GM20431 (cell line): ENCODE data around the gene RELL2.

Experiments used
- in situ Hi-C: fragments of 300-500 bp; cut with MseI, MboI; formaldehyde crosslinking; loops from one replicate; pipeline ENCODE4 v1.15.0; 2020; ENCODE audit warnings: low sequenced_read_pairs; ENCODE audit not compliant: unreplicated experiment

The RELL2 gene

DNA sequence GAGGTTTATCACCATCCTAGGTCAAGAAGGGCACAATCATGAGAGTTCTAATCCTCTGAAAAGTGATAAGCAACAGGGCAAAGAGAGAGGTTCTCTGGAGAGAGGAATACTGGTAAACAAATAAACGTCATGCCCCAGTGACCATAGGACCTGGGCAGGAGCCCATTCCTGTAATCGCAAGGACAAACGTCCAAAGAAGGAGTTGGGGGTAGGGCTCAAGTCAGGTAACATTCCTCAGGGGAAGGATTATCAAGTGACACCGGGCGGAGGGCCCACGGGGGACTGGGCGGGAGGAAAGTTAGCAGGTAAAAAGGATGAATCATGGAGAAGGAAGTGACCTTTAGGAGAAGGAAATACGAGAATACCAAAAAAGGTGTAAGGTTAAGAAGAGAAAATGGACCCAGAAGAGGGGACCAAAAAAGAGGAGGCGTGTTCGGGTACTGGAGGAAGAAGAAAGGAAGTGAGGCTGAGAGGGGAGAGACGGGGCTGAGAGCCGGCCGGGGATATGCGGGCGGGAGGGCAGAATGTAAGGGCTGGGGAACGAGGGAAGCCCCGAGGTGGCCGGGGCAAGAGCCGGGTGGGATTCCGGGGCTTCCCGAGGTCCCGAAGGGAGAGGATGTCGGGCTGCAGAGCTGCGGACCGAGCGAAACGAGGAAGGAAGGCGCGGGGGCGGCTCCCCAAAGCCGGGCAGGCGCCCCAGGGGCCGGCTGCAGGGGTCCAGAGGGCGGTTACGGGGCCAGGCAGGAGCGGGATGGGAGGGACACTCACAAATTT, 18.6 kb upstream of the RELL2 start:
- in situ Hi-C loops, result no loop called here

- in situ Hi-C loops, result no loop called here
These were observed 17.8 kb upstream of the RELL2 start, which contains the start of gene DIAPH1 for GRCh38 chr5:141618804-141619554. DIAPH1 (minus strand) TSS chr5:141619000; CDS start chr5:141618914, 86 bp downstream.

DNA sequence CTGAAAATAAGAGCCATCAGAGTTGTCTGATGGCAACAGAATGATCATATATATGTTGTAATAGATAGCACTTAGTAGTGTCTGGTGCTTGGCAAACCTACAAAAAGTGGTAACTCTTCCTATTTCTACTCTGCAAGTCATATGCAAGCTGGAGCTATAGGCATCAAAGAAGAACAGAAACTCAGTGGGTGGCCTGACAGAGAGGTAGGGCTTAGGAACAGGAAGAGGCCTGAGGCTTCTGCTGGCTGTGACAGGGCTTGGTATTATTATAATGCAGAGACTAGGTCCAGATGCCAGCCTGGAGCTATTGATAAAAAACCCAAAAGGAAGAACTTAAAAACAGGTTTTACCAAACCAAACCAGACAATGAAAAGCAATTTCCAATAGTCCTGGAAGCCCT, 13.6 kb upstream of the RELL2 start:
- in situ Hi-C loops, result no loop called here

GRCh38 chr5:141623611-141624010, 13.2 kb upstream of the RELL2 start:
- in situ Hi-C loops, result no loop called here

DNA sequence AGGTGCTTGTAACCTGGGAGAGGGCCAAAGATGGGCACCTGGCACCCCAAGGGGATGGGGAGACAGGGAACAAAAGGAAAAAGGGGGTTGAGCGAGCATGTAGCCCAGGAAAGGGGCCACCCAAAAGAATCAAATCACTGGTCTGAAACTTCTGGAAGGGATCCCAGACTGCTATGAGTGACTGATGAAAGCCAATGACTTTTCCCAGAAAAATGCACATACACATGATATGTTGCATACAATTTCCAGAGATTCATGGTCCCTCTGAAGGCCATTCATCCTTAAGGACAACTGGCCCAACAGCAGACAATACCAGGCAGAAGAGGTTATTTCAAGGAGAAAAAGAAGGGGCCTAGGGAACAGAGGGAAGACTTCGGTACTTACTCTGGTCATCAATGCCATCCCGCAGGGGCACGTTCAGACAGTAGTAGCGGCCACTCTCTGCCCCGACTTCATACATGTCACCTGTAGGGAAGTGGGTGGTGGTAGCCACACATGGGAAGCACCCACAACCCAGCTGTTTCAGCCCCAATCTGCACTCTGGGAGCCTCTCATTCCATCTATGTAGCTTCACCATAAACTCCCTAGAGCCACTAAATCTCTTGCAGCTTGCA, 8.5 kb upstream of the RELL2 start:
- in situ Hi-C loops, result no loop called here

DNA sequence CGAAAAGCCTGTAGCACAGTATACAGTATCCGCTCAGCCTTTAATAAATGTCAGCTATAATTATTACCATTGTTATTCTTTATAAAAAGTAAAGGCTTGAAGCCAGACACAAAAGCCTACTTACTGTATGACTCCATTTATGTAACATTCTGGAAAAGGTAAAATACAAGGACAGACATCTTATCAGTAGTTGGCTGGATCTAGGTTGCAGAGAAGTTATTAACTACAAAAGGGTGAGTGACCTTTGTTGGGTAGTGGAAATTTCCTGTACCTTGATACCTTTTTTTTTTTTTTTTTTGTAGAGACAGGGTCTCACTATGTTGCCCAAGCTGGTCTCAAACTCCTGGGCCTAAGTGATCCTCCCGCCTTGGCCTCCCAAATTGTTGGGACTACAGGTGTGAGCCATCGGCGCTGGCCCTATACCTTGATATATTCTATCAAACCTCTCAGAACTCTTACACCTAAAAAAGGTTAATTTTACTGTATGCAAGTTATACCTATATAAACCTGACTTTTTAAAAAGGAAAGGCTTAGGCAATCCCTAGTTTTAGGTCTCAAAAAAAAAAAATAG, 6.1 kb upstream of the RELL2 start:
- in situ Hi-C loops, result loop anchor here (10.0 kb wide), 1 partner anchor 46 kb away; no protein-coding TSS in a partner anchor

DNA sequence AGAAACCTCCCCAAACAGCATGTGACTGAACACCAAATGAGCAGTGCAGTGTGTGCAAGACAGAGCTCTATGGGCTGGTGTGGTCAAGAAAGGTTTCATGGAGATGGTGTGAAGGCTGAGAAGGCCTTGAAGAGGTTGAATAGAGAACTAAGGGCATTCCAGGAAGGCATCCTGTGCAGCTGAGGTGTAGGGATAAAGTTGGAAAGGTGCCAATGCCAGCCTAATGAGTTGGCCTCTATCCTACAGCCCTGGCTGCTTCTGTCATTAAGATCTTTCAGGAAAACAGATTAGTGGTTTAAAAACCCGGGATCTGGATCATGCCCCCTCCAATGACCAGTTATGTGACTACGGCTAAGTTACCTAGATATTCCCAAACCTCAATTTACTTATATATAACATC, 4.1 kb upstream of the RELL2 start:
- in situ Hi-C loops, result loop anchor here (10.0 kb wide), 1 partner anchor 48 kb away; no protein-coding TSS in a partner anchor

DNA sequence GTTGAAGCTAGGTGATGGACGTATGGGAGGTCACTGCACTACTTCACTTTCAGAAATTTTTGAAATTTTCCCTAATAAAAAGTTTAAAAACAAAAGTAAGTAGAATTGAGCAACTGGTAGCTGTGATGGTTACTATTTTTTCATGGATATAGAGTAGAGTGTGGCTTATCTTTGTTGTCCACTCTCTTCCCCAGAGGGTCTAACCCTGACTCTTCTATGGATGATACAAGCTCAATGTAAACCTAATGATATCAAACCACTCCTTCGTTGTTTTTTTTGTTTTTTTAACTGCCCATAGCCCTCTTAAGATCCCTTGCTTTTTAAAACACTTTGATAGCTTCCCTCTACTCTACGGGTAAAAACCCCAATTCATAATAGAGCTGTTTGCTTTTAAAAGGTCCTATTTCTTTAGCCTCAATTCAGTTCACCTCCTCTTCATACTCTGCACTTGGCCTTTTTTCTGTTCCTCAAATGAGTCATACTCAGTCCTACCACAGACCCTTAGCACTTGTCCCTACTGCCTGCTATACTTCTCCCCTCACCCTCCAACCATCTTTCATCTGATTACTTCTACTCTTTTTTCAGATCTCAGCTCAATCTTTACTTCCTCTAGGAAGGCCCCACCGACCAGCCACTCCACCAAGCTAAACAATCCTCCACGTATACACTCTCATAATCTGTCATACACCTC, 2.8 kb upstream of the RELL2 start:
- in situ Hi-C loops, result loop anchor here (10.0 kb wide), 1 partner anchor 49 kb away; no protein-coding TSS in a partner anchor

DNA sequence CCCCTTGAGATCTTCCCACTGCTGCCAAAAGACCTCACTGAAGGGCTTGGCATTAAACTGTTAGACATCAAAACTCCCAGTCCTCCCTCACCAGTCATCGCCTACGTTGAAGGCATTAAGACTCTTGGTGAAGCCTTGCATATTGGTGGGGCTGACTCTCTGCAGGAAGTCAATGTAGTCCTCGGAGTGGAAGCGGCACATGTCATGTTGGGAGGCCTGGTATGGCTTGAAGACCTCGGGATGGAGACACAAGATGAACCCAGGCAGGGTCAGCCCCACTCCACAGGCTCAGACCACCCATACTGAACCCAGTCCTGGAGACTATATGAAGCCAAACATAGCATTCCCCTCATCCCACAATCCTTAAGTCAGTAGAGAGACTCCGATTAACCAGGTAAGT, 2.1 kb upstream of the RELL2 start:
- in situ Hi-C loops, result loop anchor here (10.0 kb wide), 1 partner anchor 50 kb away; no protein-coding TSS in a partner anchor

- in situ Hi-C loops, result loop anchor here (10.0 kb wide), 1 partner anchor 51 kb away; no protein-coding TSS in a partner anchor
These were observed 1.2 kb upstream of the RELL2 start for GRCh38 chr5:141635646-141636045.

DNA sequence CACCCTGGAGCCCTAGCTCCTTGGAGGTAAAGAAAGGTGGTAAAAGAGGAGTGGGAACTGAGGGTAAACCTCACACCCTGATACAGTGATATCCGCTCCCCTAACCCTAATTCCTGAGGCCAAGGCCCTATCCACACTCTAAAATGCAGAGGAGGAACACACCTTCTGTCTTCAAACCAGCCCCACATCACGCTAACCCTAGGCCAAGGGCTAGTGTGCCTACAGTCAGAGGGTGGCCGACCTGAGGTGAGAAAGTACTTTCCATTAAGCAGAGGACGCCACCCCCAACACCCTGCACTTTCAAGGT, 738 bp upstream of the RELL2 start:
- in situ Hi-C loops, result loop anchor here (10.0 kb wide), 1 partner anchor 51 kb away; no protein-coding TSS in a partner anchor

GRCh38 chr5:141637123-141637766, 448 bp downstream of the RELL2 start:
- in situ Hi-C loops, result loop anchor here (10.0 kb wide), 1 partner anchor 52 kb away; no protein-coding TSS in a partner anchor

DNA sequence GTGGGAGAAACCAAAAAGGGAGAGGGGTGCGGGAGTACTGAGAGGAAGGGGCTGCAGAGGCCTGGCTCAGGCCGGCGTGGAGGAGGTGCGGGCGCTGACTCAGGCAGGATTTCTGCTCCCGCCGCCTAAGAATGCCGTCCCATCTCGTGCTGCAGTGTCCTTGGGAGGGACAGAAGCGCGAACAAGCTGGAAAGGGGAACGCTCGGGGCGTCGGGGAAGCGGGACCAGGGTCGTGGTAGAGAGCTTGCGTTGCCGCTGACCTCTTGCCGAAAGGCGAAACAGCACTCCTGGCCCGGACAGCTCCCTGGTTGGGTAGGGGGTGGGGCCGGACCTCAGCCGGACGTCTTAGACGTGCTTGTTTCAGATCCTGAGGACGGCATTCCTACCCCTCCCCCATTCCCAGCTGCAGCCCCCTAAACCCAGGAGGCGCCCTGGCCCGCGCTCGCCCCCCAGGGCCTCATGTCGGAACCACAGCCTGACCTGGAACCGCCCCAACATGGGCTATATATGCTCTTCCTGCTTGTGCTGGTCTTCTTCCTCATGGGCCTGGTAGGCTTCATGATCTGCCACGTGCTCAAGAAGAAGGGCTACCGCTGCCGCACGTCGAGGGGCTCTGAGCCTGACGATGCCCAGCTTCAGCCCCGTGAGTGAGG, 1.1 kb downstream of the RELL2 start:
- in situ Hi-C loops, result loop anchor here (10.0 kb wide), 1 partner anchor 53 kb away; no protein-coding TSS in a partner anchor

DNA sequence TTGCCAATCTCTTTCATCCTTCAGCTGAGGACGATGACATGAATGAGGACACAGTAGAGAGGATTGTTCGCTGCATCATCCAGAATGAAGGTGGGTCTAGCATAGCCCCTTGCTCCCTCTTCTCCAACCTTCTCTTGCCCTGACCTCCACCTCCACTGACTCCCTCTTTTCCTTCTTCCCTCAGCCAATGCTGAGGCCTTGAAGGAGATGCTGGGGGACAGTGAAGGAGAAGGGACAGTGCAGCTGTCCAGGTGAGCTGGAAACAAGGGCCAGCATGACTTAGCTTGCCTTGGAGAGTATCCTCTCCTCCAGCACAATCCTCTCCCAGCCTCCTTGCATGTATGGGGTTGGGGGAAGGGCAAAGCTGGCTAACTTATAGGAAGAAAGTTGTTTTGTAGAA, 2.0 kb downstream of the RELL2 start:
- in situ Hi-C loops, result loop anchor here (10.0 kb wide), 1 partner anchor 54 kb away; no protein-coding TSS in a partner anchor

DNA sequence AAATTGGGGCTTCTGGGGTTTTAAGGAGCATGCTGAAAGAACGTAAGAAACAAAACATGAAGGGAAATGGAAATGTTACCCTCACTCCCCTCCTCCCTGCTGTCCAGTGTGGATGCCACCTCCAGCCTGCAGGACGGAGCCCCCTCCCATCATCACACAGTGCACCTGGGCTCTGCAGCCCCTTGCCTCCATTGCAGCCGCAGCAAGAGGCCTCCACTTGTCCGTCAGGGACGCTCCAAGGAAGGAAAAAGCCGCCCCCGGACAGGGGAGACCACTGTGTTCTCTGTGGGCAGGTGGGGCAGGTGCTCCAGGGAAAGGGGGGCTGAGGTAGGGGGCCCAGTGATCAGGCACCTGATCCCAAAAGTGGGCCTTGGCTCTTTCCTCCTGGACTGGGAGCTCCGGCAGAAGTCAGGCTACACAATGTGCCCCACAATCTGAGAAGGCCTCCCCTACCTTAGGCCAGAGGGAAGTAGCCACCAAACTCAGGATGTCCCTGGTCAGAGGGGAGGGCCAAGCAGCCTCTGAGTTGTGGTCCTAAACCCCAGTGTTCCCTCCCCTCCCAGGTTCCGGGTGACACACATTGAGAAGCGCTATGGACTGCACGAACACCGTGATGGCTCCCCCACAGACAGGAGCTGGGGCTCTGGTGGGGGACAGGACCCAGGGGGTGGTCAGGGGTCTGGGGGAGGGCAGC, 2.7 kb downstream of the RELL2 start:
- in situ Hi-C loops, result loop anchor here (10.0 kb wide), 1 partner anchor 55 kb away; no protein-coding TSS in a partner anchor

DNA sequence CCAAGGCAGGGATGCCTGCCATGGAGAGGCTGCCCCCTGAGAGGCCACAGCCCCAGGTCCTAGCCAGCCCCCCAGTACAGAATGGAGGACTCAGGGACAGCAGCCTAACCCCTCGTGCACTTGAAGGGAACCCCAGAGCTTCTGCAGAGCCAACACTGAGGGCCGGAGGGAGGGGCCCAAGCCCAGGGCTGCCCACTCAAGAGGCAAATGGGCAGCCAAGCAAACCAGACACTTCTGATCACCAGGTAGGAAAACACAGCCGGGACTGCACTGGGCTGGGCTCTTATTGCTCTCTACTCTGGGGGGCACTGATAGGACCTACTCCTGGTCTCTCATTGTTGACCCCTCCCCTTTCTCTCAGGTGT, 3.2 kb downstream of the RELL2 start:
- in situ Hi-C loops, result no loop called here

GRCh38 chr5:141640698-141641097, 3.9 kb downstream of the RELL2 start:
- in situ Hi-C loops, result no loop called here

DNA sequence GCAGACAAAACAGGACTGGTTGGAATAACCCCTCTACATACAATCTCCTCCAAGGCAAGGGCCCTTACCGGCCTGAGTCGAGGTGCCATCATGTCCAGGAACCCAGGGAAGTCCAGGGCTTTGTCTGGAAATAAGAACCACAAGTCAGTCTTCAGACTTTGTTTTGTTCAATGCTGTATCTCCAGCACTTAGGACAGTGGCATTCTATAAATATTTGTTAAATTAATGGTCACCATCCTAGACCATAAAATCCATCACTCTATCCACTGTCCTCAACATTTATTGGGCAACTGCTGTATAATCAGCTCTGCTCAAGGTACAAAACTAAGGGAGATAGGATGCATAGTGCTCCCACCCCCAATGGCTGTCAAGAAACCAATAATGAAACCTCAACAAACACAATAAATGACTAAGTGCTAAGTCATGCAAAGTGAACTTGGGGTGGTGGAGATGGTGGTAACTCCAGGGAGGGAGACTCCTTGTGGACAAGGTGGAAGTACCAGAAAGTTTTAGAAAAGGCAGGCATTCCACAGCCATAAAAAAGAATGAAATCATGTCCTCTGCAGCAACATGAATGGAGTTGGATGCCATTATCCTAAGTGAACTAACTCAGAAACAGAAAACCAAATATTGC, 5.0 kb downstream of the RELL2 start:
- in situ Hi-C loops, result no loop called here
